ENCODE data around the gene PDGFC.

Gene PDGFC

DNA sequence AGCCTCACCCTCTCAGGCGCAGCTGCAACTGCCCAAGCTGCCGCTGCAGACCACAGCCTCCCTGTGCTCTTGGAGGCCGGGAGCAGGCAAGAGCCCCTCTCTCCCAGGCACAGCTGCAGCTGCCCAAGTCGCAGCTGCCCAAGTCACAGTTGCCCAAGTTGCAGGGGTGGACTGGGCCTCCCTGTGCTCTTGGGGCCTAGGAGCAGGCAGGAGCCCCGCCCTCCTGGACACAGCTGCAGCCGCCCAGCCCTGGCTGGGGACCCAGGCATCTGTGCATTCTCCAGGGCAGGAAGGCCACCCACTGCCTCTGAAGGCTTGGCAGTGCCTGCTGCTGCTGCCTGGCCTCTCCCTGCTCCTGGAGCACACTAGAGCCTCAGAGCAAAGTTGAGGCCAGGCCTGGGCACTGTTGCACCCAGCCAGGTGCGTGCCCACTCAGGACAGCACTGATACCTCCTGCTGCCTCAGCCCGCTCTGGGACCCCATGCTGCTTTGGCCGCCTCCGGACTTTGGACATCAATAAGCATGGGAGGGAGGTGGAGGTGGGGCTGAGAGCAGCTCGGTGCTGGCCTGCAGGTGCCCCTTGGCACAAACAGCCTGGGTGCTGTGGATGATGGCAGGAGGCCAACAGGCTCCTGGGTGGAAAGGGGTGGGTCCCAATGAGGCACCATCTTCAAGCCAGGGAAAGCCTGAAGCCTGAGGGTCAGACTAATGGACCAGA lies 247.5 kb downstream of the PDGFC start:
- no peak overlapping the region for H3K27ac Mint-ChIP-seq
- TF ChIP-seq CTCF (IDR thresholded peaks at IDR 0.05; ENCODE audit: unreplicated experiment in 3 of 3) = no peak
- H3K4me3 Mint-ChIP-seq = no peak overlapping the region
- H3K36me3 Mint-ChIP-seq (ENCODE audit: low read depth) = no peaks in the 10 kb centered on the region
- H3K27me3 Mint-ChIP-seq (ENCODE audit: low read depth) = no peaks in the 10 kb centered on the region
- peaks cover 4% of the 10 kb centered on the region for H3K4me1 Mint-ChIP-seq
- peaks cover 10% of the 10 kb centered on the region for H3K9me3 Mint-ChIP-seq

GRCh38 chr4:156718226-156718625 lies 253.4 kb downstream of the PDGFC start:
- Mint-ChIP-seq H3K27ac (no peak overlapping the region), H3K36me3 (ENCODE audit: low read depth) (no peaks in the 10 kb centered on the region), H3K9me3 (peaks cover 4% of the 10 kb centered on the region), H3K27me3 (ENCODE audit: low read depth) (no peaks in the 10 kb centered on the region), H3K4me1 (no peaks in the 10 kb centered on the region), H3K4me3 (no peak overlapping the region)
- TF ChIP-seq CTCF (IDR thresholded peaks at IDR 0.05; ENCODE audit: unreplicated experiment in 3 of 3) = no peak

GRCh38 chr4:156711193-156711590 lies 260.4 kb downstream of the PDGFC start:
- Mint-ChIP-seq H3K4me3 (no peak overlapping the region), H3K9me3 (no peaks in the 10 kb centered on the region), H3K27me3 (ENCODE audit: low read depth) (no peaks in the 10 kb centered on the region), H3K27ac (no peak overlapping the region), H3K36me3 (ENCODE audit: low read depth) (no peaks in the 10 kb centered on the region), H3K4me1 (no peaks in the 10 kb centered on the region)
- no peak for TF ChIP-seq CTCF (IDR thresholded peaks at IDR 0.05; ENCODE audit: unreplicated experiment in 3 of 3)
